NCI-H2227 (cell line): ENCODE measurements around the gene MGAT1.
A peak's percentile ranks its signal among the peaks of the same experiment; 100 is the strongest.
"Not testable (repeated sequence)": the region's sequence is repeated elsewhere in the genome, so short reads cannot be mapped to it uniquely, and the experiment has no call there.

Source experiments
- DNase-seq: peaks from one replicate; lab custom pipeline; 2025; ENCODE audit not compliant: unreplicated experiment; lab: John Stamatoyannopoulos, UW

The MGAT1 gene

DNA sequence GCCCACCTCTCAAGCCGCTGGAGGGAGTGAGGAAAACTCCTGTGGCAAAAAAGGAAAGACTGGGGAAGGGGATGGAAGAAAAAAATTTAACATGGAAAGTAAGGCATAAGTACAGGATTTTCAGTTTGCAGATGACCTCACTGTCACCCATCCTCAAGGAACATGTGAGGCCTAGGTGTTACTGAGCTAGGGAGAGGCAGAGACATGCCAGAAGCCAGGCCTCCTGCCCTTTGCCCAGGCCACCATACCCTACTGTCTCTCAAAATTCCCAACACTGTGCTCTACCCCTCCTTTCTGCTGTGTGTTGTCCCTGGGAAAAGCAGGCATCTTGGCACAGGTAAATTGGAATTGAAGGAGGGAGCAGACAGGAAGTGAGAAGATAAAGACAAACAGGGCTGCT lies 4.4 kb upstream of the MGAT1 start:
- DNase-seq, result no peak

DNA sequence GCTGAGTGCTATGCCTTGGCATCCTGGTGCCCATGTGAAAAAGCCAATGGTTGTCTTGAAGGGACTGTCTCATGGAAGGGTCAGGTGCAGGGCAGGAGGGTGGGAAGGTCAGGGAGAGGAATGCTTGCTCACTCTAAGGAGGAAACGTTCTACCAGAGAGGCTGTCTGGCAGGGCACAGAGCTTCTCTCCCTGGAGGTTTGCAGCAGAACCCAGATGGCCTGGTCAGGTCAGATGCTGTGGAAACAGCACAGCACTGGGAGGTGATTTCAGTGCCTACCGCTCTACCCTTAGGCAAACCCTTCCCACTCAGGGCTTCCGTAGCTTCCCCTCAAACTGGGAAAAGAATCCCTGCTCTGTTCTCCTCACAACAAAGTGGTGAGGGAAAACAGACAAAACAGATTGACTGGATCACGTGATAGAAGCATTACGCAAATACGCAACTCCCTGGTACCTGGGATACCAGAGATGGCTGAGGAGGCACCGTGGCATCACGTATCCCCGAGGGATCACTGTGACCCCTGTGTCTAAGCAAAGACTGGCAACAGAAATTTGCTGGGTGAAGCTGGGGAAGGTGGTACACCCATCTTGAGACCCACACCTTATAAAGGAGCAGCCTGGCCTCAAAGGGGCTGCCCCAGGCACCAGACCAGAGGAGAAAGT lies 3.9 kb upstream of the MGAT1 start:
- DNase-seq, result no peak

DNA sequence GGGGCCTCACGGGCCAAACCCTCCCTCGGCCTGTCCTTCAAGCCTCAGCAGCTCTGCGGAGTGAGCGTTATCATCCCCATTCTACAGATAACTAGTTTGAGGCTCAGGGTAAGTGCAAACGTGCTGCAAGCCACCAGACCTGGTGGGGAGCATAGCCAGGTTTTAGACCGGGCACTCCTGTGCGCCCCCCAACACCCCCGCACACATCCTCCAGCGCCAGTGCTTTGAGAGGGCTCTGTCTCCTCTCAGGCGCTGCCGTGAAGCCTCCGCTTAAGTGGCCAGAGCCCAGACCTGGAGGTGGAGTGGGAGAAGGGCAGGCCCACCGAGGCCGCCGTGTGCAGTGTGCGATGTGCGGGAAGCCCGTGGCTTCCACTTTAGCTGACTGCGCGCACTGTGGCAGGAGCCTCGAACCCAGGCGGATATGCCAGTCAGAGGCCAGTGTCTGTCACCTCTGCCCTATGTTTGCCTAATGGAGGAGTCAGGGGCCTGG lies 1.6 kb upstream of the MGAT1 start:
- no peak for DNase-seq

DNA sequence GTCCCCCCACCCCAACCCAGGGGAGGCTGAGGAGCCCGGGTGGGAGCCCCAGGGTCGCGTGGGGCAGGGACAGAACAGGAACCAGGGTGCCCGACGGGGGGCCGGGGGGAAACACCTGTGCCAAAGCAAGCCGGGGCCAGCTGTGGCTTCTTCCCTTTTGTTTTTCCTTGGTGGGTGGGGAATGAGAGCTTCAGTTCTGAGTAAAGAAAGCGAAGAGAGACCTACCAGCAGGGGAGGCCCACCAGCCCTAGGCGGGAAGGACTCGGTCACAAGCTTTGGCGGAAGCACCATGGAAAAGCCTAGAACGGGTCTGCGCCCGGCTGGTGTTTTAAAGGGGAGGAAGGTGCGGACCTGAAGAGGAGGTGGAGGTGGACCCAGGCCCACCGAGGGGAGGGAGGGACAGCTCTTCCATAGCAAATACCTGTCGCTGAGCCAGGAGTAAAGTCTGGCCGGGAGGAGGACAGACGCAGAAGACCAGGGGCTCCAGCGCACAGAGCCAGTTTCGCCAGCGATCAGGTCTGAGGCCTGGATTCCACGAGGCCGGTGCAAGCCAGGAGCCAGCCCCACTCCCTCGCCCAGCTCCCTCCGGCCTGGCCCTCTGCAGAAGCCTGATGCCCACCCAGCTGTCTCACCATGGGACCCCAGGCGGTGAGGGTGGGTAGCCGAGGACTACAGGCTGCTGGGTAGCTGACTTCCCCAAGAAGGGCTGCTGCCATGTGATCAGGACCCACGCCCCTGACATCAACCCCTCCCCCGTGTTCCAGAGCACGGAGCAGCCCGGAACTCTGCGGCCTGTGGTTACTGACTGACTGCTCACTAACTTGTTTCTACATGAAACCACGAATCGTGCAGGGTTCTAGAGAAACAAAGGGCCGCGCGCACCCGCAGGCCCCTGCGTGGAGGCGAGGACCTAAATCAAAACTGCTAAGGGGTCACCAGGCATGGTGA lies 849 bp upstream of the MGAT1 start:
- DNase-seq, result peak; percentile 22

DNA sequence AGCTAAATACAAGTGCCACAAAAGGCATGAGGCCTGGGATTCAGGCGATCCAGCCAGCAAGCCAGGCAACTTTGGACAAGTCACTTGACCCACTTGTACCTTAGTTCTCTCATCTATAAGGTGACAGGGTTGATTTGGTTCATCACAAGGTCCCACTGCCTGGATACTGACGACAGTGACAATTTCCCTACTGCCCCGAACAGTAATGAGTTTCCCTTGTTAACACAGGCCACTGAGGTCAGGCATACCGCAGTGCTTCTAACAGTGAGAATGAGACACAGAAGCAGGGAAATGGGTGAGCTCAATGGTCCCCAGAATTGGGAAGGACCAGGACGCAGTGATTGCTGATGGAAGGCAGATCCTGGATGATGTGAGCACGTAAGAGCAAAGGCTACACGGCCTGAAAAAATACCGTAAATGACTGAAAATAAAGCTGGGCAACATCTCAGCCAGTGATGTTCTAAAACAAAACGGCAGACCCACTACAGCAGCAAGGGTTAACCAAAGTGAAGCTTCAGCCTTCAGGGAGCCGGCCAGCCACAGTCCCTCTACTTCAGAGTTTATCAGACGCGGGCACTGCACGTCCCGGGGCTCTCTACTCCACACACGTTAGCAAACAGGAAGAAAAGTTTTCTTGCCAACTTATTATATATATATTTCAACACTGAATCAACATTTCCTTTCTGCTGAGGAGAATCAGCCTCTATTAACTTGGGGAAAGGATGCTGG lies 846 bp downstream of the MGAT1 start:
- no peak for DNase-seq

DNA sequence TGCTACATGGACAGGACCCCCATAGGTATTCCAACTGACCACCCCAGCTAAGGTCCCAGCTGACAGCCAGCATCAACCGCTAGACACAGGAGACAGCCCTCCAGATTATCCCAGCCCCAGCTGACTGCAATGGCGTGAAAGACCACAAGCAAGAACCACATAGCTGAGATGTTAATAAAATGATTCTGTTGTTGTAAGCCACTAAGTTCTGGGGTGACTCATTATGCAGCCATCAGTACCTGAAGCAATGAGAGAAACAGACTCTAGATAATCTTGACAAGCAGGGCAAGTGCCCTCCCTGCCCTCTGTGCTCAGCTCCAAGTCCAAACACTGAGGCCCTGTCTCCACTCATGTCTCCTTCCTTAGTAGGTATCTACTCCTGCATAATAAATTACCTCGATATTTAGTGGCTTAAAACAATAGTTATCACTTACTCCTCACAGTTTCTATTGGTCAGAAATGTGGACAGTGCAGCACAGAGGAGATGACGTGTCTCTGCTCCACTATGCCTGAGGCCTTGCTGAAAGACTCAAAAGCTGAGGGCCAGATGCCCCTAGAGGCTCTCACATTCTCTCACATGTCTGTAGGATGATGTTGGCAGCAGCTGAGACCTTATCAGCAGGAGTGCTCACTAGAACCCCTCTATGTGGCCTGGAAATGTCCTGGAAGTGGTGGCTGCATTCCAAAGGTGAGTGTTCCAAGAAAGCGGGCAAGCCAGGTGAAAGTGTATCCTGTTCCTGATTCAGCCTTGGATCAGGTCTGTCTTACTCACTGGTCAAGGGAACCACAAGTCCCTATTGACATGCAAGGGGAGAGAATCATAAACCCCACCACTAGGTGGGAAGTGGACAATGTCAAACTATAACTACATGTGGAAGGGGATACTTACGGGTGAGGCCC lies 2.5 kb downstream of the MGAT1 start:
- no peak for DNase-seq

DNA sequence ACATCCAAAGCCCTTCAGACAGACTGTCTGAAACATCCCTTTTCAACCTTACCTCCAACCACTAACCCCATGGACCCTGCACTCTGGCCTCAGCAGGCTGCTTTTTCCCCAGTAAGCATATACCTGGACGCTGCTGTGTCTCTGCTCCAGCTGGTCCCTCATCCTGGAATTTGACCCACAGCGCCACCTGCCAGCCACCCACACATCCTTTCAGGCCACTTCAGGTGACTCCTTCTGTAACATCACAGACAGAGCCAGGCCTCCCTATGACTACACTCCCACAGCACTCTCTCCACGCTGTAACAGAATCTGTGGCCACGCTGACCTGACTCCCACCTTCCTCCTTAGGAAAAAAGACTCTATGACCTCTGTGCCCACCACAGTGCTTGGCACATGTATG lies 3.4 kb downstream of the MGAT1 start:
- no peak for DNase-seq

DNA sequence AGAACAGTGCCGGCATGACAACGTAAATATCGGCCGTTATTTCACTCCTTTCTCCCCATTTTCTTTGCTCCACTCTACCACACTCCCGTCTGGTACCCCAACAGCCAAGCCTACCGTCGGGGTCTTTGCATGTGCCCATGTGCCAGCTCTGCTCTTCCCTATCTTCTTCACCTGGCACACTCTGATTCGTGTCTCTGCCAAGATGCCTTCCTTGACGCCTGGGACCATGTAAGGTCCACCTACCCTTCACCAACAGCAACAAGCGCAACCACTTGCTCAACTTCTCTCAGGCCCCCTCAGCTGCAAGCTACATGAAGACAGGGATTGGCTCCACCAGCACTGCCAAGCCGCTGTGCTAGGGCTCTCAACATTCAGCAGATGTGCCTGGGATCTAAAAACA lies 4.4 kb downstream of the MGAT1 start:
- no peak for DNase-seq

DNA sequence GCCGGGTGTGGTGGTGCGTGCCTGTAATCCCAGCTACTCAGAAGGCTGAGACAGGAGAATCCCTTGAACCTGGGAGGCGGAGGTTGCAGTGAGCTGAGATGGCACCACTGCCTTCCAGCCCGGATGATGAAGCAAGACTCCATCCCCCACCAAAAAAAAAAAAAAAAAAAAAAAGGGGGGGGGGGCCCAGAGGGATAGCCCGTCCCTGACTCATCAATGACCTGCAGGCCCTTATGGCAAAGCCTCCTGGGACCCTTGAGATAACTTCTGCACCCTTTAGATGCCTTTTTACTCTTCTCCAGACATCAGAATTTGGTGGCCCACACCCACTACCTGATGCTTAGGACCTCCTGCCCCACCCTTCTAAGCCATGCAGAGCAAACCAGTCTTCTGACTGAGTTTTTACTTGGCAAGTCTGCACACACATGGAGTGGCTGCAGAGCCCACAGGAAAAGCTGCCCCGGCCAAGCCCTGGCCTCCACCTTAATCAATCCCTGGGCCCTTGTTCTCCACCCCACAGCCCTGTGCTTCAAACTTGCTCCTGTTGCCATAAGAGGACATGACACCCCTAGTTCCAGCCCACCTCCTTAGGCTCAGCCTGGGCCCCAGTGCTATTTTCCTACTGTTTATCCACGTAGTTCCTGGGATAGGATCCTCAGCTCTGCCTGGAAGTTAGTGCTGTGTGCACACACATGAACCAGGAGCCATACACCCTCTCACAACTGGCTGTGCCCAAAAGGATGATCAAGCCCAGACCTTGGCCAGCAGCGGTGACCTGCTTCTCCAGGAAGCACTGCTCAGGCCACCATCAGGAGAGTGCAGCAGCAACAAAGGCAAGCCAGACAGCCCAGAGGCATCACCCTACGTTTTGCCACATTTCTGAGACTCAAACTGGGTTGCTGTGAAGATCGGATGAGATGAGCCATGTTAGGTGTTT lies 5.1 kb downstream of the MGAT1 start:
- no peak for DNase-seq

DNA sequence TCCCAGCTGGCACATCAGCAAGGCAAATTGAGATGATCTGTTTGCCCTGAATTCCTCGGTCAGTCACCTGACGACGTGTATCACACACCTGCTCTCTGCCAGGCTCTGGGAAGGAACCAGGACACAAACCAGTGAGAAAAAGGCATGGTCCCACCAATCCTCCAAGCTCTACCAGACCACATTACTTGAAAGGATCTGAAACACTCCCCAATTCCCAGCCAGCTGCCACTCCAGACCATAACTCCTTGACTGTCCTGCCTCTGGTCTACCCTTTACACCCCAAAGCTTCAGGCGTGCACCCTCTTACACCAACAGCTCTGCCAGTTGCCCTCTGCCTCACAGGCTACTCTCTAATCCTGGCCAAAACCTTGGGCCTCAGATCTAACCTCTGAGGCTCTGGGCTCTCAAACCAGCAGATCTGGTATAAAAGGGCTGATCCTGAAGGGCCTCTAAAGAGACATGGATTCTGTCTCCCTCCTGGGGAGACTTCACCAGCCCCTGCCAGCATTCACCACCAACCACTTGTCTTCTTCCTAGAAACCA lies 6.8 kb downstream of the MGAT1 start:
- DNase-seq, result no peak

DNA sequence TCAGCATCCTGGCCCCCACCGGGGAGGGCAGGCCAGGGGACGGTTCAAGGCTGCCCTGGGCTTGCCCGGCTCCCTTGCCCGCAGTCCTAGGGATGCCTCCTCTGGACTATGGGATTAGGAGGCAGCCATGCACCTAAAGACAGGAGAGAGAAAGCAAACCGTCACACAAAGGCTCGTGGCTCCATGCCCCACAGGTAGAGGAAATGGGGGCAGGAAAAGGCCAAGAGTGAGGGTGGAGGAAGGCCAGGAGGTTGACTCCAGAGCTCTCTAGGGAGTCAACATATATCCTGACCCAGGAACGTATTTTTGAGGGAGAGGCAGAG lies 9.7 kb downstream of the MGAT1 start:
- no peak for DNase-seq

DNA sequence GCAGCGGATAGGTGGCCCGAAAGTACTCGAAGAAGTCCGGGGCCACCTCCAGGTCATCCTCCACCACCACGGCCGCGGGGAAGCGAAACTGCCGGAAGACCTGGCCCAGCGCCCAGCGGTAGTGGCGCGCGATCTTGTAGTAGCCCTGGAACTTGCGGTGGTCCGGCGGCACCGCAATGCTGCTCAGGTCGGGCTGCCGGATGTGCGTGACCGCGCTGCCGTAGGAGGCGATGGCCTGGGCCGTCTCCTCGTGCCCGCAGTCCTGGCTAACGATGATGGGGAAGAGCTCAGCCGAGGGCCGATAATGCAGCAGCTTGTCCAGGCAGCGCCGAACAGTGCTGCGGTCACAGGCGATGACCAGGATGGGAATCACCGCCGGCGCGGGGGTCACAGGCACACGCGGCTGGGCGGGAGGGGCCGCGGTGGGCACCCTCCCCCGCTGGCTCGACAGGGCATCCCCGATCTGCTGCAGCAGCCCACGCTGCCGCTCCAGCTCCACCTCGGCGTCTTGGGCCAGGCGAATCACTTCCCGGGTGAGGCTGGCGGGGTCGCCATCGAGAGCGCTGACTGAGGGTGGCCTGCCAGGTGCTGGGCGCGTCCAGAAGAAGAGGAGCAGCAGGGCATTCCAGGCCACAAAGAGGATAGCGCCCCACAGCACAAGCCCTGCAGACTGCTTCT lies 10.2 kb downstream of the MGAT1 start:
- DNase-seq, result no peak

DNA sequence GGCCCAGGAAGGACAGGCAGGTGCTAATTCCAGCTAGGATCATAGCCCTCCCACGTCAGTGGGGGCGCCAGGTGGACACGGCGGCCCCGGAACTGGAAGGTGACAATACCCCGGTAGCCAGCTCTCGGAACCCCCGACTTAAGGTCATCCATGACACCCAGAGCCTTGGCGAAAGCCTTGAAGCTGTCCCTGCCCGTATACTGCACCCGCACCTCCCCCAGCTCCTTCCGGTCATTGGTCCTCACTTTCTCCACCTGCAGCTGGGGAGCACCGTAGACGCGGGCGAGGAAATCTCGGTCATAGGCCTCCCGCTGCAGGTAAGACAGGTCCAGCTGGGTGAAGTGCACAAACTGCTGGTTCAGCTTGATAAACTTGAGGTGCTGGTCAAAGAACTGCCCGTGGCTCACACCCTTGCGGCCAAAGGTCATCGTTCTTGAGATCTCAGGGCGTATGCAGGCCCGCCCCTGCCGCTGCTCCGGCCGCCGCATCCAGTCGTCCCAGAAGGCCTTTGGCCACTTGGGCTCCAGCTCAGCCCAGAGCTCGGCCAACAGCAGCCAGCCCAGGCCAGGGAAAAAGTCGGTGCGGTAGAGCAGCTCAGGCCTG lies 10.9 kb downstream of the MGAT1 start:
- DNase-seq, result no peak

DNA sequence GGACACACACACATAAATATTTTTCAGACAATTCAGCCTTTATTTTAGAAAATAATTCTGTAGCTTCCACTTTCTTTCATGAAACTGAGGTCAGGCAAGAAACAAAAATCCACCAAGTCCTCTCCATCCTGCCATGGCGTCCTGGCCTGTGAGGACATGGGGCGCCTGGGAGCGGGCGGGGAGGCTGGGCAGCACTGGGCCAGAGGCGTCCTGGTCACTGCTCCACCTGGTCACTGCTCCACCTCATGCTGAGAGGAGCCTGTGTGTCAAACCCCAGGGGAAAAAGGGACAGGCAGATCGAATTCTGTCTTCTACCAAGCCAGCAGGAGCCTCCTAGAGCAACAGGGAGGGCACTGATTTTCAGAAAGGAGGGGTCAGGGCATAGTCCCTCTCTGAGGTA lies 12.1 kb downstream of the MGAT1 start:
- no peak for DNase-seq

DNA sequence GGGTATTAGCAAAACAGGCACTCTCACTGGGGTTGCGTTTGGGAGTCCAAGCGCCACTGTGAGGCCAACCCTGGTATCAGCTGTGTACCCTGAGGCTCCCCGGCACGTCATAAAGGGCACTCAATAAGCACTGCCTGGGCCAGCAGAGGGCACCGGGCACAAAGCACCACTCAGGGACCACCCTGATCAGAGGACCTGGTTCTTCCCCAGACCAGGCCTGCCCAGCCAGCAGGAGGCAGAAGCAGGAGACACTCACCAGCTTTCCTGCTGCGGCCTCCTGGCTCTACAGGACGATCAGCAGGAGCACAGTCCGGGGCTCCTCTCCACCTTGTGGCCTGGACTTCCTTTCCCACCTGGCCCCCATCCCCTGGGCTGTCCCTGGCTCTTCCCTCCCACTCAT lies 12.6 kb downstream of the MGAT1 start:
- no peak for DNase-seq

DNA sequence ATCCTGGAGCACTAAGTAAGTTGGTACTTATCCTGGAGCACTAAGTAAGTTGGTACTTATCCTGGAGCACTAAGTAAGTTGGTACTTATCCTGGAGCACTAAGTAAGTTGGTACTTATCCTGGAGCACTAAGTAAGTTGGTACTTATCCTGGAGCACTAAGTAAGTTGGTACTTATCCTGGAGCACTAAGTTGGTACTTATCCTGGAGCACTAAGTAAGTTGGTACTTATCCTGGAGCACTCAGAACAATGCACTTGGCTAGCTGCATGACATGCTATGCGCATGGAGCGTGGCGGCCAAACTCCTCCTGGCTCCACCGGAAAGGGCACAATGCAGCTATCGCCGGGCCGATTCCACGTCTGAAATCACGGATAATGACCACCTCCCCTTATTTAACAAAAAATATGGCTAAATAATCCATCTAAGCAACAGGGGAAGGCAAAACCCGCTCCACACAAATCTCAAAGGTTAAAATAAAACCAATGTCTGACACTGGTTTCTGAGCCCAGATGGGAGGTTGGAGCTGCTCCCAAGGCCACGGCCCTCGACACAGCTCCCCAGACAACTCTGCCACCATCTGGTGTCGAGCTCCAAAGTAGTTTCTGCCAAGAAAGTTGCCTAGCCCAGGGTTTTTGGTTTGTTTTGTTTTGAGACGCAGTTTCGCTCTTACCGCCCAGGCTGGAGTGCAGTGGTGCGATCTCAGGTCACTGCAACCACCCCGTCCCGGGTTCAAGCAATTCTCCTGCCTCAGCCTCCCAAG lies 13.8 kb downstream of the MGAT1 start:
- DNase-seq, result not testable (repeated sequence)

DNA sequence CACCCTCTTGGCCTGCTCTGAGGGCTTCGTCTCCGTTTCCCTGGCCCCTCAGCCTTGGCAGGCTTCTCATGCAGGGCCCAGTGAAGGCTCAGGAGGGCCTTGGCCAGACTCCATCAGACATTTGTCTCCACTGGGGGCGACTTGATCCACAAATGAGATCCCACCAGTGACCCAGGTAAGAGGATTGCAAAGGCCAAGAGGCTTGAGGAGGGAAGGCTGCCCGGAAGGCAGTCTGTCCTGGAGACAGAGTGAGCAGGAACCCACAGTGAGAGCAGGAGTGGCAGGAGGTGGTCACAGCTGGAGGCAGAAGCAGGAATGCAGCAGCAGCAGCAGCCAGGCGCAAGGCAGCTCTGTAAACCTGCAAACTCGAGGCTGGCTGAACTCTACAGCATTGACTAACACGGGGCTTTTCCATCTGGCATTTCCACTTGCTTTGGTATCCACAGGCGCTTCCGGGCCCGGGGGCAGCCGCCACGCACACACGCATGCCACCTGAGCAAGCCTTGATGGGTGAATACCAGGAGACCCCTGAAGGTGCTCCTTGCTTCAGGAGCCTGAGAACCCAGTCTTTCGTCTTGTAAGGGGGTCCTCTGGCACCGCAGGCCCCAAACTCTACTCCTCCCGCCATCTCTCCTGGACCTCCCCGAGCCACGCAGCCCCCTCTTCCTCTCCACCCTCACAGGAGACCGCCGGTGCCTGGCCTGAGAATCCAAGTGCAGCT lies 14.7 kb downstream of the MGAT1 start:
- no peak for DNase-seq
